Activated CD4-positive, alpha-beta T cell treated with anti-CD3 and anti-CD28 coated beads, Interleukin-2, amount 10 ng/mL, durations not matched to agents 7 days and 5 days (primary cell): ENCODE results near the gene ATMIN. TPM values are rescaled to one million over a fixed set of nuclear protein-coding genes. Genes with fewer than 3 reads are reported as not detected.
A peak's percentile ranks its signal among the peaks of the same experiment; 100 is the strongest.

ENCODE experiments used
- CTCF ChIA-PET: fragments of 350-600 bp; sonication (Branson Sonifier 250); formaldehyde crosslinking; loops from one replicate; lab custom pipeline; 2021; ENCODE audit warnings: antibody characterized with exemption; lab: Charles Lee
- POLR2A ChIA-PET: fragments of 350-600 bp; sonication (Branson Sonifier 250); formaldehyde crosslinking; loops from one replicate; lab custom pipeline; 2021; ENCODE audit warnings: antibody characterized with exemption; lab: Charles Lee
- DNase-seq: peaks from one replicate; pipeline ENCODE4 v3.0.0-alpha.2; 2020
- H3K27ac Mint-ChIP-seq: one replicate; pipeline ENCODE4 v1.8.0; 2021; ENCODE audit warnings: mild to moderate bottlenecking, moderate library complexity, mixed read lengths
- H3K27me3 Mint-ChIP-seq: one replicate; pipeline ENCODE4 v1.8.0; 2021; ENCODE audit warnings: mixed read lengths
- H3K36me3 Mint-ChIP-seq: one replicate; pipeline ENCODE4 v1.8.0; 2021; ENCODE audit warnings: low read depth, mixed read lengths
- H3K4me1 Mint-ChIP-seq: one replicate; pipeline ENCODE4 v1.8.0; 2021; ENCODE audit warnings: mixed read lengths
- H3K4me3 Mint-ChIP-seq: one replicate; pipeline ENCODE4 v1.8.0; 2021; ENCODE audit warnings: mild to moderate bottlenecking, moderate library complexity, mixed read lengths
- H3K9me3 Mint-ChIP-seq: one replicate; pipeline ENCODE4 v1.8.0; 2021; ENCODE audit warnings: mixed read lengths
- total RNA-seq, 2 experiments: library from RNA; stranded (reverse); gene quantifications; one replicate each; pipeline ENCODE4 v1.2.3, GENCODE V29; 2021

Gene ATMIN
- total RNA-seq, 2 experiments from 2014 or later = 28.3 to 37.0 TPM

DNA sequence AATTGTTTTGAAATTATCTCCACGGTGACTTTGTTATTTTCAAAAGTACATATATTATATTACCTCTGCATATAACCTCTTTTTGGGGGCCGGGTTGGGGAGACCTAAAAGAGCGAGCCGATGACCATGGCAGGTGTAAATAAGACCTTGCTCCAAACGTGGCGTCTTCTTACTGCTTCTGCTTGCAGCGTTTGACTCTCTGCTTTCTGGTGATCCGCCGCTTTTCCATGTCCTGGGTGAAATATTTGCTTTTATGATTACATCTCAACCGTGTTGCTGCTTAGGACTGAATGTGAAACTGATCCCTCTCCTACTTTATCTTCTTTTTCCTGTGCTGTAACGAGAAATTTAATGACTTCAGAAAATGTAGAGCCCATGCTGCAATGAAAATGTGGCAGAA lies 18.1 kb downstream of the ATMIN start:
- H3K27me3 Mint-ChIP-seq = peaks cover 6% of the 10 kb centered on the region
- H3K9me3 Mint-ChIP-seq = peaks cover 13% of the 10 kb centered on the region
- no peak overlapping the region for H3K4me3 Mint-ChIP-seq
- ChIA-PET CTCF (interaction anchor here (1.1 kb wide), 1 partner anchor 18 kb away, joined by 3 read pairs; the partner anchor contains the start of gene ATMIN), POLR2A (no interaction called here)
- H3K4me1 Mint-ChIP-seq = peaks cover 4% of the 10 kb centered on the region
- H3K27ac Mint-ChIP-seq = no peak overlapping the region
- H3K36me3 Mint-ChIP-seq = peaks cover 6% of the 10 kb centered on the region
- no peak for DNase-seq

DNA sequence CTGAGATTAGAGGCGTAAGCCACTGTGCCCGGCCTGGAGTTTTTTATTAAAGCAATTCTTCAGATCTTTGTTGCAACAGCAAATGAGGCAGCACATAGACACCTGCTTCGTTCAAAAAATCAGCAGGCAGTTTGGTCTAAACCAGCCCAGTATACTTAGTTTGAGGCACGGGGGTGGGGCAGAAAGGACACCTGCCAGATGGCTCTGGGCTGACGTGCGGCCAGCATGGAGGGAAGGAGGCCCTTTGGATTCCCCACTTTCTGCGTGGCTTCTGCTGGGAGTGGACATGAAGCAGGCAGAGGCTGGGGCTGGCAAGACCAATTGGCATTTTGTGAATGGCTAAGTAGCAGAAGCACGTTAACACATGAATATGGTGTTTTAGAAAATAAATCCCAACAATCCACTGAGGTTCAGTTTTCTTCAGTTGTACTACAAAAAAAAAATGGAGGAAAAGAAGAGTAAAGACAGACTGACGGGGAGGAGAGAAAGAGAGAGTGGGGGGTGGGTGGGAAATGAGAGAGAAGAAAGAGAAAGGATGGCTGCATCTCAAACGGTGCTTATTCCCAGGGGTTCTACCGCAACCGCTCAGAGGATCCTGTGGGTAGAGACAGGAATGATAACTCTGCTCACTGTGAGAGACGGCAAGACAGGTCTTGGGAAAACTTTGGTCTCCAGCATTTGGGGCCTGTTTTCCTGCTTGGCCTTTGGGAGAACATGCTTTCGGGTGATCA lies 25.1 kb downstream of the ATMIN start:
- DNase-seq = no peak
- ChIA-PET CTCF (no interaction called here), POLR2A (no interaction called here)
- H3K9me3 Mint-ChIP-seq = no peaks in the 10 kb centered on the region
- peaks cover 4% of the 10 kb centered on the region for H3K4me1 Mint-ChIP-seq
- no peak overlapping the region for H3K4me3 Mint-ChIP-seq
- no peaks in the 10 kb centered on the region for H3K36me3 Mint-ChIP-seq
- no peaks in the 10 kb centered on the region for H3K27me3 Mint-ChIP-seq
- no peak overlapping the region for H3K27ac Mint-ChIP-seq

DNA sequence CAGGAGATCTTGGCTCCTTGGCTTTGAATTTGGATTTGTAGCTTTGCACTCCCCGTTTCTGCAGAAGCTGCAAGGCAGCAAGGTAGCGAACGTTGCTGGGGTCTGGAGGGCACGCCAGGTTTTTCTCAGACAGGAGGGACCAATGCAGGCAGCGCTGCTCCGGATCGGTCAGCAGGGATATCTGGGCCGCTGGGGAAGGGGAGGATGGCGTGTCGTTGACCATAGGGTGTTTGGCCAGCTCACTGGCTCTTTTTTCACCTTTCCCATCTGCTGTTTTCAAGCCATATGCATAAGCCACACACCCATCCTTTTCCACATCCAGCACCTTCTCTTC lies 25.6 kb downstream of the ATMIN start:
- ChIA-PET CTCF (no interaction called here), POLR2A (no interaction called here)
- no peaks in the 10 kb centered on the region for H3K27me3 Mint-ChIP-seq
- H3K9me3 Mint-ChIP-seq = no peaks in the 10 kb centered on the region
- H3K36me3 Mint-ChIP-seq = no peaks in the 10 kb centered on the region
- H3K4me3 Mint-ChIP-seq = no peak overlapping the region
- no peak overlapping the region for H3K27ac Mint-ChIP-seq
- no peak for DNase-seq
- H3K4me1 Mint-ChIP-seq = peaks cover 4% of the 10 kb centered on the region

DNA sequence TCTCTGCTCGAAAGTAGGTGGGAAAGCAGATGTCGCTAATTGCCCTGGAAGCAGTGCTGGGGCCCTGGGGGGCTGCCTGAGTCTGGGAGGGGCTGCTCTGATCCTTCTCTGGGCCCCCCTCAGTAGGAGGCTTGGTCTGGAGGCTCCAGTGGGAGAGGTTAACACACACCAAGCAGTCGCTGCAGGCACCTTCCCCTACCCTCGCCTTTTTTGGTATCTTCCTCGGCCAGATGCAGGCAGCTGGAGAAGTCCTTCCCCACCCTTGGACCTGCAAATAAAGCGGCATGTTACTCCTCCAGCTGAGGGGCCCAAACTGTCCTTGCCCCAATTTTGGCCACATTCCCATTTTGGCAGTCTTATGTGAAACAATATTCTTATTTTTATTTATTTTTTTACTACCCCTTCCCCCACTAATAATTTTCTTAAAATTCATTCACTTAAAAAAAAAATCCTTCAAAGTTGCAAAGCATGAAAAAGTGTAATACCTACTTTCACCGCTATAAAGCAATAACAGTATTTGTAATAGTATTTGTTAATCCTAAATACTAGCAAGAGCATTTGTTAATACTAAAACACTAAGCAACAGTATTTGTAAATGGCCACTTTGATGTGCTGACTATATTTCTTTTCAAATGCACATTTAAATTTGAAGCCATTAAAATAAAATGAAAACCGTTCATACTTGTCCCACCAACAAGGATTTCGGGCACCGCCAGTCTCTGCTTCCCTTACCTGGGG lies 26.4 kb downstream of the ATMIN start:
- CTCF ChIA-PET = no interaction called here
- no peaks in the 10 kb centered on the region for H3K9me3 Mint-ChIP-seq
- H3K36me3 Mint-ChIP-seq = no peaks in the 10 kb centered on the region

DNA sequence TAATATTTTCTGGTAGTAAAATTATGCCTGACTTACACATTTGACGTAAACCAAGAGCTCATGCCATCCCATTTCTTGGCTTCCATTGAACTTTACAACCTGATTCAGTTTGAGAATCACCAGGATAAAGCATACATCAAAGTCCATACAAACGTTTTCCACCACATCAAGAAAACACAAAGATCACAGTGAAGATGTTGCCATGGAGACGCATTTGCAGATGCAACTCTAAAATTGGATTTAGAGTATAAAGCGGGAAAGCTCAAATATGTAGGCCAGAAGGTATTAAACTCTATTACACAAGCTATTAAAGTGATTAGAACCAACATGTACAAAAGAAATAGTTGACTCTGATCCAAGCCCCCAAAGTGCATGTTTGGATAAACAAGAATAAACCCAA lies 31.0 kb downstream of the ATMIN start:
- no peaks in the 10 kb centered on the region for H3K27me3 Mint-ChIP-seq
- CTCF ChIA-PET = interaction anchor here (0.7 kb wide), 1 partner anchor 19 kb away, joined by 3 read pairs; no protein-coding TSS in a partner anchor

More for the DNA sequence above, 26.4 kb downstream of the ATMIN start:
- Mint-ChIP-seq H3K27ac (no peak overlapping the region), H3K4me1 (peaks cover 11% of the 10 kb centered on the region), H3K27me3 (no peaks in the 10 kb centered on the region), H3K4me3 (no peak overlapping the region)
- POLR2A ChIA-PET = no interaction called here
- DNase-seq = no peak

DNA sequence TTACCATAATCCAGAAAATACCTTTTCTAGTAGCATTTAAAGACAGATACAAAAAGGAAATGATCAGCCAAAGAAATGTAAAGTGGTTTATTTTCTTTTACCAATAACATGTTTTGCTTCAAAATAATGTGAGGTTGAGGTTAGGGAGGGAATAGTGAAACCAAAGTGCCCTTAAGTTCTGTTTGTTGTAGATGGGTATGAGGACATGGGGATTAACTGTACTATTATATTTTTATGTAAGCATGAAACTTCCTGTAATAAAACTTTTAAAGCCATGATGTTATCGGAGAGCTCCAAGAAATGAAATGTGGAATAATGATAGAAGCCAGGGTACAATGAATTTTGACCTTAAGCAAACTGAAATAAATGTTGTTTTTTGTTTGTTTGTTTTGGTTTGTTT lies 31.5 kb downstream of the ATMIN start:
- peak overlapping the region; percentile 3 for H3K27ac Mint-ChIP-seq
- H3K36me3 Mint-ChIP-seq = no peaks in the 10 kb centered on the region
- no peaks in the 10 kb centered on the region for H3K27me3 Mint-ChIP-seq
- POLR2A ChIA-PET = no interaction called here
- CTCF ChIA-PET = no interaction called here
- H3K4me3 Mint-ChIP-seq = no peak overlapping the region
- H3K4me1 Mint-ChIP-seq = peaks cover 23% of the 10 kb centered on the region
- no peaks in the 10 kb centered on the region for H3K9me3 Mint-ChIP-seq
- DNase-seq = no peak

More for the DNA sequence above, 31.0 kb downstream of the ATMIN start:
- H3K4me1 Mint-ChIP-seq = peaks cover 19% of the 10 kb centered on the region
- DNase-seq = peak; percentile 22
- no peaks in the 10 kb centered on the region for H3K36me3 Mint-ChIP-seq
- POLR2A ChIA-PET = no interaction called here
- no peak overlapping the region for H3K4me3 Mint-ChIP-seq
- H3K9me3 Mint-ChIP-seq = no peaks in the 10 kb centered on the region
- peak overlapping the region; percentile 3 for H3K27ac Mint-ChIP-seq

DNA sequence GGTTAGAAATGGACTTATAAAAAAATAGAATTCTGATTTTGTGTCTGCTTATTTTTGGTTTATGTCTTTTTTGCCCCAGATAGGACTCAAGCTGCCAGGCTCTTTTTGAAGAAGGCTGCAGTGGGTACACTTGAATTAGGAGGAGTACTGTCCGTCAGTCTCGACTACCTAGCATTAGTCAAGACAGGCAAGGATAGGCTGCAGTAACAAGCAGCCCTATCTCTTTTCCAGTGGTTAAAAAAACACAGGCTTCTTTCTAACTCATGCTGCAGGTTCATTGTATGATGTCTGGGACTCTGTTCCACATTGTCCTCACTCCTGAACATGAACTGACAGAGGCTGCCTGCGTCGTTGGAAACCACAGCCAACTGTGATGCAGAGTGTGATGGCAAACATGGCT lies 33.4 kb downstream of the ATMIN start:
- ChIA-PET POLR2A (no interaction called here), CTCF (interaction anchor here (0.9 kb wide), 1 partner anchor 33 kb away, joined by 3 read pairs; the partner anchor contains the start of gene ATMIN)
- H3K4me3 Mint-ChIP-seq = no peak overlapping the region
- peaks cover 30% of the 10 kb centered on the region for H3K4me1 Mint-ChIP-seq
- H3K27me3 Mint-ChIP-seq = no peaks in the 10 kb centered on the region
- no peak for DNase-seq
- H3K9me3 Mint-ChIP-seq = no peaks in the 10 kb centered on the region
- no peaks in the 10 kb centered on the region for H3K36me3 Mint-ChIP-seq
- no peak overlapping the region for H3K27ac Mint-ChIP-seq

DNA sequence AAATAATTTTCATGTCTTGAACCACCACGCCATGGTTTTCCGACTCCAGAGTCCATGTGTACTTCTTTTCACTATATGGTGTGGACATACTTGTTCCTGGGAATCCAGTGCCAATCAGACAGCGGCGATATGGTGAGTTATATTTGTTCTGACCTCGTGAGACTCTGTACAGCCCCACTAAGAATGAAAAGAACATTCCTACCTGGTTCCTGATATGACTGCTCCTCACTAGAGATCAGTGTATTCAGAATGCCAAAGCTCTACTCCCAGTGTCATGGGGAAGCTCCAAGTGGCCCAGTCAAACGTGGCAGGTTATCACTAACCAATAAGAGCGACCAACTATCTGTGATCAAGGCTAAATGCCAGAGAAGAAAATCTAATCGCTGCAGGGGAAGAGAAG lies 35.3 kb downstream of the ATMIN start:
- no peak overlapping the region for H3K27ac Mint-ChIP-seq
- CTCF ChIA-PET = no interaction called here
- no peak for DNase-seq
- POLR2A ChIA-PET = no interaction called here
- peaks cover 2% of the 10 kb centered on the region for H3K27me3 Mint-ChIP-seq
- no peak overlapping the region for H3K4me3 Mint-ChIP-seq
- peaks cover 38% of the 10 kb centered on the region for H3K4me1 Mint-ChIP-seq
- no peaks in the 10 kb centered on the region for H3K9me3 Mint-ChIP-seq
- no peaks in the 10 kb centered on the region for H3K36me3 Mint-ChIP-seq

DNA sequence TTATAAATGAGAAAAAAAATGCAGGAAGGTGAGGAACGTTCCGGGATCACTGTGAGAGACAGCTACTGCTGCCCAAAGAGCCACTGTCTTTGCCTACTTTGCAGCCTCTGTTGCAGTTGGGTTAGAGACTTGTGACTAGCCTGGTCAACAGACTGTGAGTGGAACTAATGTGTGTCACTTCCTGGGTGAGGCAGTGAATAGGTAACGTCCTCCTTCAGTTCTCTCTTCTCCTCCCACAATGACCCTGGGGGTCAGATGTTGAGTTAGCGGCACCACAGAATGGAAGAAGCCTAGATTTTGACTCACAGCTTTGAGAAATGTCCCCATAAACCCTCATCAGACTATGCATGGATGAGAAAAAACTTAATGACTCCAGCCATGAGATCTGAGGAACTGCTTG lies 36.2 kb downstream of the ATMIN start:
- no peak for DNase-seq
- ChIA-PET POLR2A (no interaction called here), CTCF (interaction anchor here (1.6 kb wide), 1 partner anchor 36 kb away, joined by 6 read pairs; the partner anchor contains the start of gene ATMIN)
- H3K36me3 Mint-ChIP-seq = no peaks in the 10 kb centered on the region
- H3K27me3 Mint-ChIP-seq = peaks cover 2% of the 10 kb centered on the region
- peaks cover 33% of the 10 kb centered on the region for H3K4me1 Mint-ChIP-seq
- no peaks in the 10 kb centered on the region for H3K9me3 Mint-ChIP-seq
- H3K4me3 Mint-ChIP-seq = no peak overlapping the region
- H3K27ac Mint-ChIP-seq = no peak overlapping the region

DNA sequence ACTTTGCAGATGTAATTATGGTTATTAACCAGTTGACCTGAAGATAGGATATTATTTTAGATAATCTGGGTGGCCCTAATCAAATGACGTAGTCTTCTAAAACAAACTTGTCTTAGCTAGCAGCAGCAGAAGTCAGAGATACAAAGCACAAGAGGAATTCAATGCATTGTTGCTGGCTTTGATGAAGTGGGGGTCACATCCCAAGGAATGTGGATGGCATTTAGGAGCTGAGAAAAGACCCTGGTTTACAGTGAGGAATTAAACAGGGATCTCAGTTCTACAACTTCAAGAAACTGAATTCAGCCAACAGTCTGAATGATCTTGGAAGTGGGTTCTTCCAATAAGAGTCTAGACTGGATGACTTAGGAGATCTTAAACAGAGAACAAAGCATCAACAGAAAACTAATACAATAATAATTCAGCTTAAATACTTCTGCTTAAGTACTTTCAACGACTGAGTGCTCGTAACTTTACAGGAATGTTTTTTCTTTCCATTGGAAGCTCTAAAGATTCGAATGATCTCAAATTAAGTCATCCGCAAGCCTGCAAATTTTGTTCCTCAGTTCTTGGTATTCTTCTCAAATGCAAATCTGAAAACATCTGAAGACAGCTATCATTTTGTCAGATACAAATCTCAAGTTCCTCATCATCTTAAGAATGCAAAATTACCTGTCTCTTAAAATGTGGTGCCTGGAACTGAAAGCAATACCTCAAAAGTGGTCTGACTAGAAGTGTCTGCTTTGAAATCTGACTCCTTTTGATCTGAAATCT lies 38.1 kb downstream of the ATMIN start:
- no peaks in the 10 kb centered on the region for H3K36me3 Mint-ChIP-seq
- H3K9me3 Mint-ChIP-seq = no peaks in the 10 kb centered on the region
- DNase-seq = no peak
- POLR2A ChIA-PET = no interaction called here
- H3K27me3 Mint-ChIP-seq = peaks cover 2% of the 10 kb centered on the region
- H3K4me1 Mint-ChIP-seq = peaks cover 31% of the 10 kb centered on the region
- no peak overlapping the region for H3K27ac Mint-ChIP-seq
- no peak overlapping the region for H3K4me3 Mint-ChIP-seq
- CTCF ChIA-PET = interaction anchor here (1.3 to 1.7 kb wide), 2 partner anchors 37 to 38 kb away, joined by 3 to 6 read pairs; partner anchors contain the start of gene ATMIN

DNA sequence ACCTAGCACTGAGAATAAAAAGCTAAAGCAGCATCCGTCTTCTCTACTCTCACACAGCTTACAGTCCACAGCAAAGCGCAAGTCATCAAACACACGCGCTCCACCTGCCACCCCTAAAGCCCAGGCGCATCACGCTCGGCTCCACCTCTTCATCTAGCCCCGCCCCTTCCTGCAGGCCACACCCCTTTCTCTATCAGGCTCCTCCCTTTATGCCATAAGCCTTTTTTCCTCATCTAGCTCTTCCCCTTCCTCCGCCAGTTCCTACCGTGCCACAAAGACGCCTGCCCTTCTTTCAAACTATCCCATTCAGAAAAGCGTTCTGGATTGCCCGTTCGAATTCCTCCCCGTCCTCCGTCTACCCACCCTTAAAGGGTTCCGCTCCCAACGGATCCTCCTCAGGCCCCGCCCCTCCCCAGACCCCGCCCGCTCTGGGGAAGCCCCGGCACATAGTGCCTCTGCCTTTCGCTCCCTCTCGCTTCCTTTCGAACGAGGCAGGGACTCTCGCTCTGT lies 41.0 kb downstream of the ATMIN start:
- Mint-ChIP-seq H3K27me3 (peaks cover 2% of the 10 kb centered on the region), H3K36me3 (no peaks in the 10 kb centered on the region), H3K4me3 (no peak overlapping the region), H3K4me1 (peaks cover 28% of the 10 kb centered on the region), H3K27ac (no peak overlapping the region), H3K9me3 (no peaks in the 10 kb centered on the region)
- ChIA-PET CTCF (interaction anchor here (0.6 to 1.3 kb wide), 4 partner anchors 41 to 620 kb away, joined by 3 to 7 read pairs (median 4); partner anchors contain the start of gene ATMIN), POLR2A (interaction anchor here (0.6 kb wide), 1 partner anchor 70 kb away, joined by 3 read pairs; the partner anchor contains the start of genes CENPN and CMC2)
- peak; percentile 92 for DNase-seq
